Nephron progenitor cell (in vitro differentiated cells): ENCODE results near the gene DMD.

ENCODE experiments used
- DNase-seq: peaks from one replicate; pipeline ENCODE4 v3.0.0; 2021
- H3K27ac Mint-ChIP-seq: 2 replicates; pipeline ENCODE4 v1.8.0; 2021; ENCODE audit warnings: mild to moderate bottlenecking, moderate library complexity, mixed read lengths
- H3K27me3 Mint-ChIP-seq: 2 replicates; pipeline ENCODE4 v1.8.0; 2021; ENCODE audit warnings: mild to moderate bottlenecking, low read depth, mixed read lengths; ENCODE audit not compliant: poor library complexity
- H3K36me3 Mint-ChIP-seq: 2 replicates; pipeline ENCODE4 v1.8.0; 2021; ENCODE audit warnings: low read depth, mixed read lengths
- H3K4me1 Mint-ChIP-seq: 2 replicates; pipeline ENCODE4 v1.8.0; 2021; ENCODE audit warnings: mixed read lengths
- H3K4me3 Mint-ChIP-seq: 2 replicates; pipeline ENCODE4 v1.8.0; 2021; ENCODE audit warnings: mild to moderate bottlenecking, moderate library complexity, mixed read lengths
- H3K9me3 Mint-ChIP-seq: 2 replicates; pipeline ENCODE4 v1.8.0; 2021; ENCODE audit warnings: mild to moderate bottlenecking, moderate library complexity, mixed read lengths
- TF ChIP-seq, protein P1 (sequence below): fragments of 200-600 bp; sonication (generic); IDR thresholded peaks from 2 replicates; pipeline ENCODE4 v1.5.0; 2021; ENCODE audit warnings: antibody characterized with exemption

DMD gene

DNA sequence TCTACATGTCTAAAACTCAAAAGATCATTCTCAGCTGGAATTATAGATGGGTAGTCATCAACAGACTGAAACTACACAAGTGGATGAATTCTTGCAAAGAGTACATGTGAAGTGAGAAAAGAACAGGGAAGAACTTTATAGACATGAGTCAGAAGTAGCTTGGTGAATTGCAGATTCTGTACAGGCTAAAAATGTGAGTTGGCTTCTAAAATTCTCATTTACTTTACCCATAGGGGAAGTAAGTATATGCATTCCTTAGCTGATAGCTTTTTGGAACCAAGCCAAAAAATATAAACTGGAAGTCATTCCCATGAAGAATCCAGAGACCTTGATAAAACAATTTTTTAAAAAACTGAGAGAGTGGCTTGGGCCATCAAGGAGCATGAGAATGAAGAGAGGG, 1555.3 kb downstream of the DMD start:
- H3K27ac Mint-ChIP-seq, result no peak overlapping the region
- no peaks in the 10 kb centered on the region for H3K27me3 Mint-ChIP-seq
- H3K36me3 Mint-ChIP-seq, result no peaks in the 10 kb centered on the region
- H3K4me1 Mint-ChIP-seq, result no peaks in the 10 kb centered on the region
- DNase-seq, result no peak
- TF ChIP-seq, protein P1, sequence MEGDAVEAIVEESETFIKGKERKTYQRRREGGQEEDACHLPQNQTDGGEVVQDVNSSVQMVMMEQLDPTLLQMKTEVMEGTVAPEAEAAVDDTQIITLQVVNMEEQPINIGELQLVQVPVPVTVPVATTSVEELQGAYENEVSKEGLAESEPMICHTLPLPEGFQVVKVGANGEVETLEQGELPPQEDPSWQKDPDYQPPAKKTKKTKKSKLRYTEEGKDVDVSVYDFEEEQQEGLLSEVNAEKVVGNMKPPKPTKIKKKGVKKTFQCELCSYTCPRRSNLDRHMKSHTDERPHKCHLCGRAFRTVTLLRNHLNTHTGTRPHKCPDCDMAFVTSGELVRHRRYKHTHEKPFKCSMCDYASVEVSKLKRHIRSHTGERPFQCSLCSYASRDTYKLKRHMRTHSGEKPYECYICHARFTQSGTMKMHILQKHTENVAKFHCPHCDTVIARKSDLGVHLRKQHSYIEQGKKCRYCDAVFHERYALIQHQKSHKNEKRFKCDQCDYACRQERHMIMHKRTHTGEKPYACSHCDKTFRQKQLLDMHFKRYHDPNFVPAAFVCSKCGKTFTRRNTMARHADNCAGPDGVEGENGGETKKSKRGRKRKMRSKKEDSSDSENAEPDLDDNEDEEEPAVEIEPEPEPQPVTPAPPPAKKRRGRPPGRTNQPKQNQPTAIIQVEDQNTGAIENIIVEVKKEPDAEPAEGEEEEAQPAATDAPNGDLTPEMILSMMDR, result no peak
- peaks cover 22% of the 10 kb centered on the region for H3K9me3 Mint-ChIP-seq
- no peak overlapping the region for H3K4me3 Mint-ChIP-seq

DNA sequence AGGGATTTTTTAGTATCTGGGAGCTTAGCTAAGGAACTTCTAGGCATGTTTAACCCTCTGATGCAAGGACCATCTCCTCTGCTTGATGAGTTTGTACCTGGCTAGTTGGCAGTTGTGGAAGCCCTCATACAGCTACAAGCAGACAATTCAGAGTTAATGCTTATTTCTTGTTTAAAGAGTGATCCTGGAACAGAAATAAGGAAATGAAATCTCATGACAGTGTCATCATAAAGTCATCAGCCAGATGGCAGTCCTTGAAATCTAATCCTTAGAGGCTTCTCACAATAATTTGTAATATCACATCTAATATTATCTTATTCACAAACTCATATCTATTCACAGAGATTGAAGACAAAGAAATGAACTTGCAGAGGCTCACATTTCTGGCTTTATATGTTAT, 1557.9 kb downstream of the DMD start:
- Mint-ChIP-seq H3K4me3 (no peak overlapping the region), H3K27me3 (no peaks in the 10 kb centered on the region), H3K36me3 (no peaks in the 10 kb centered on the region), H3K9me3 (peaks cover 22% of the 10 kb centered on the region), H3K4me1 (peaks cover 6% of the 10 kb centered on the region), H3K27ac (no peak overlapping the region)
- DNase-seq, result no peak
- TF ChIP-seq, protein P1, result no peak

DNA sequence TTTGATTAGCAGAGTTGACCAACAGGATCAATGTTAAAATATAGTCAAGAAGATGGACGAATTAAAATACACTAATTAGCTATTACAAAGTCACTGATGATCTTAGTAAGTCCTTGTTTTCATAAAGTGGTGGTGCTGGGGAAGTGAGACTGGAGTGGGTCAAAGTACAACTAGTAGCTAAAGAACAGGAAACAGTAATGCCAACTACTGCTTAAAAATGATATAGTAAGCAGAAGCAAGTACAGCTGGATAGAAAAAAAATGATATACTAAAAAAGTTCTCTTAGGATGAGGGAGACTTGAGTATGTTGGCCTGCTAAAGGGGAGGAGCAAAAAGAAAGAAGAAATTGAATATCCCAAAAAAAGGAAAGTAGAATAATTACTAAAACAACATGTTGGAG, 1558.7 kb downstream of the DMD start:
- peaks cover 26% of the 10 kb centered on the region for H3K9me3 Mint-ChIP-seq
- H3K27me3 Mint-ChIP-seq, result no peaks in the 10 kb centered on the region
- TF ChIP-seq, protein P1, result no peak
- no peak overlapping the region for H3K4me3 Mint-ChIP-seq
- DNase-seq, result no peak
- no peak overlapping the region for H3K27ac Mint-ChIP-seq
- no peaks in the 10 kb centered on the region for H3K36me3 Mint-ChIP-seq
- peaks cover 10% of the 10 kb centered on the region for H3K4me1 Mint-ChIP-seq

DNA sequence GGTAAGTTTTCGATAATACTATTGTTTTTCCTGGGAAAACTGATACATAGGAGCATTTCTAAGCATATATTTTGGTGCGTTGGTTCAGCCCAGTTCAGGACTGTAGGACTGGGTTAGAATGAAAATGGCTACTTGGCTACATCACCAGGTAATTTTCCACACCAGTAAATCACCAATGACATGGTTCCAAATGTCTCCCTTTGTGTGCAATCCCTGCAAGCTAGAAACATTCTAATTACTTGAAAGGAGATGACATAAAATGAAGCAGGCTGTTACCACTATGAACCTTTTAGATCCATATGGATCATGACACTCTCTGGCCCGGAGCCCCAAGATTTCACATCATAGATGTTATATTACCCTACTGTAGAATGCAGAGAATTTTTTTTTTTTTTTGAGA, 1562.1 kb downstream of the DMD start:
- TF ChIP-seq, protein P1, result no peak
- Mint-ChIP-seq H3K4me3 (no peak overlapping the region), H3K9me3 (peaks cover 21% of the 10 kb centered on the region), H3K27ac (no peak overlapping the region), H3K27me3 (peaks cover 4% of the 10 kb centered on the region), H3K36me3 (no peaks in the 10 kb centered on the region), H3K4me1 (peaks cover 10% of the 10 kb centered on the region)
- no peak for DNase-seq

DNA sequence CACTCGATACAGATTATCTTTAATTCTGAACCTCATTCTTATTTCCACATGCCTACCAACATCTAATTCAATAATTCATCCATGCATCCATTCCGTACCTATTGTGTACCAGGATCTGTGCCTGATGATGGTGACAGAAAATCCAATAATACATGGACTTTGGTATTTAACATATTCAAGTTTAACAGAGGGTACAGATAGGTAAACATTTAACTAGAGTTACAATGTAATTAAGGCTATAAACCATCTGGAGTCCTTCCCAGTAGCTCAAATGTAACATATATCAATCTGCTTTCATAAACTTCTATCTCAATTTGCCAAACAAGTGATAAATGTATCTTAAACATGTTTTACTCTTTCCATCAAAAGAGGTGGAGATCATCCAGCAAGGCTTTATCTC, 1578.0 kb downstream of the DMD start:
- TF ChIP-seq, protein P1, result no peak
- H3K36me3 Mint-ChIP-seq, result no peaks in the 10 kb centered on the region
- H3K27ac Mint-ChIP-seq, result no peak overlapping the region
- no peaks in the 10 kb centered on the region for H3K27me3 Mint-ChIP-seq
- peaks cover 11% of the 10 kb centered on the region for H3K9me3 Mint-ChIP-seq
- H3K4me3 Mint-ChIP-seq, result no peak overlapping the region
- DNase-seq, result no peak
- peaks cover 10% of the 10 kb centered on the region for H3K4me1 Mint-ChIP-seq

DNA sequence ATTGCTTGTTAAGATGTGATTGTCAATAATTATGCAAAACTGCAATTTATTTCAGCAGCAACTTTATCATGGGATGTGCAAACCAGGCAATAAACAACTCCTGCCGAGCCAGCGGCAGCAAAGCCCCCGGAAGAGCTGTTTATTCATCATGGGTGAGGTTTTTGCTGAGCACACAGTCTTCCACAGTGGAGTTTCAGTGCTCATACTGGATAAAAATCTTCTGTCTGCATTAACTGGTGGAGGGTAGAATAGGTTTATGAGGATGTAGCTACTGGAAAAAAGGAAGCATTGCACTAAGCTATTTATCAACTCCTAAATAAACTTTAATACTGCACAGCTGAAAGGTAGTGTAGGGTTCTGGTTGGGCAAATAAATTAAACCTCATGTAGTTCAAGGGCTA, 1582.2 kb downstream of the DMD start:
- H3K9me3 Mint-ChIP-seq, result peaks cover 20% of the 10 kb centered on the region
- no peak for DNase-seq
- H3K36me3 Mint-ChIP-seq, result no peaks in the 10 kb centered on the region
- H3K27ac Mint-ChIP-seq, result no peak overlapping the region
- no peak overlapping the region for H3K4me3 Mint-ChIP-seq
- H3K4me1 Mint-ChIP-seq, result peaks cover 10% of the 10 kb centered on the region
- TF ChIP-seq, protein P1, result no peak
- no peaks in the 10 kb centered on the region for H3K27me3 Mint-ChIP-seq
